HepG2 (cell line): ENCODE measurements around the gene MTHFD1. TPM values are rescaled to one million over a fixed set of nuclear protein-coding genes. Genes with fewer than 3 reads are reported as not detected.

ENCODE experiments used
- ARNTL ChIP-seq: sonication (generic); formaldehyde crosslinking; IDR thresholded peaks from 2 replicates; pipeline ENCODE4 v1.4.0; 2020; ENCODE audit warnings: mild to moderate bottlenecking, missing genetic modification reagents
- ATF1 ChIP-seq: IDR thresholded peaks from 2 replicates; pipeline ENCODE4 v1.6.1; 2016; ENCODE audit warnings: mild to moderate bottlenecking, control low read depth
- HNRNPK ChIP-seq: fragments of 200-400 bp; formaldehyde crosslinking; IDR thresholded peaks from 2 replicates; pipeline ENCODE4 v1.6.1; 2018; ENCODE audit warnings: low read length, low read depth, moderate library complexity, mild to moderate bottlenecking; ENCODE audit not compliant: poor library complexity, severe bottlenecking
- KDM2A ChIP-seq: sonication (generic); formaldehyde crosslinking; IDR thresholded peaks from 2 replicates; pipeline ENCODE4 v1.4.0; 2020; ENCODE audit warnings: low read depth, missing genetic modification reagents, borderline replicate concordance
- KLF11 ChIP-seq: IDR thresholded peaks from 2 replicates; pipeline ENCODE4 v1.6.1; 2016; ENCODE audit warnings: missing compliant biosample characterization
- KLF12 ChIP-seq: sonication (generic); formaldehyde crosslinking; IDR thresholded peaks from 2 replicates; pipeline ENCODE4 v1.4.0; 2020; ENCODE audit warnings: missing genetic modification reagents, borderline replicate concordance
- SALL1 ChIP-seq: sonication (generic); formaldehyde crosslinking; IDR thresholded peaks from 2 replicates; pipeline ENCODE4 v1.8.0; 2022; ENCODE audit warnings: mild to moderate bottlenecking, missing genetic modification reagents
- SALL2 ChIP-seq: sonication (generic); formaldehyde crosslinking; IDR thresholded peaks from 2 replicates; pipeline ENCODE4 v1.8.1; 2023; ENCODE audit warnings: mild to moderate bottlenecking, missing genetic modification reagents, inconsistent platforms
- SMYD3 ChIP-seq: sonication (generic); formaldehyde crosslinking; IDR thresholded peaks from 2 replicates; pipeline ENCODE4 v1.8.1; 2023; ENCODE audit warnings: mild to moderate bottlenecking, missing genetic modification reagents
- WIZ ChIP-seq: sonication (generic); formaldehyde crosslinking; IDR thresholded peaks from 2 replicates; pipeline ENCODE4 v1.5.1; 2020; ENCODE audit warnings: mild to moderate bottlenecking, missing genetic modification reagents
- ZNF256 ChIP-seq: sonication (generic); formaldehyde crosslinking; conservative IDR thresholded peaks from 2 replicates; pipeline ENCODE4 v1.4.0; 2020; ENCODE audit warnings: missing genetic modification reagents
- ZNF292 ChIP-seq: sonication (generic); formaldehyde crosslinking; IDR thresholded peaks from 2 replicates; pipeline ENCODE4 v1.8.1; 2022; ENCODE audit warnings: mild to moderate bottlenecking, low read depth, missing genetic modification reagents, borderline replicate concordance
- polyA plus RNA-seq, 8 experiments: library from polyadenylated mRNA; depleted of rRNA in 3 of 8; stranded (reverse) in 7 of 8; unstranded in 1 of 8; fragments of >200 nt; fragmentation: Illumina TruSeq in 4 of 8; extraction: Trizol in 4 of 8; gene quantifications; 2 replicates each; pipeline versions ENCODE4 v1.2.1 to v1.2.3, GENCODE V29; 2011 to 2016; ENCODE audit warnings: low read depth in 4 of 8, missing spikeins in 1 of 8, mixed read lengths in 1 of 8; ENCODE audit not compliant: insufficient read depth in 1 of 8
- total RNA-seq, 5 experiments: library from RNA; depleted of rRNA; stranded (reverse); fragments of >200 nt; fragmentation: Illumina TruSeq; extraction: Trizol; gene quantifications; 2 replicates each; pipeline ENCODE4 v1.2.3, GENCODE V29; 2016; ENCODE audit warnings: low read depth in 1 of 5
- TF ChIP-seq, protein P1 (sequence below): IDR thresholded peaks from 2 replicates; pipeline ENCODE4 v1.6.1; 2016; ENCODE audit warnings: low read depth, control low read depth
- TF ChIP-seq, protein P2 (sequence below): IDR thresholded peaks from 2 replicates; pipeline ENCODE4 v1.6.1; 2016; ENCODE audit warnings: mild to moderate bottlenecking, missing biosample characterization, missing genetic modification reagents
- TF ChIP-seq, protein P3 (sequence below): sonication (generic); formaldehyde crosslinking; IDR thresholded peaks from 2 replicates; pipeline ENCODE4 v1.4.0; 2020; ENCODE audit warnings: missing genetic modification reagents, borderline replicate concordance
- TF ChIP-seq, protein P4 (sequence below): sonication (generic); formaldehyde crosslinking; IDR thresholded peaks from 2 replicates; pipeline ENCODE4 v1.4.0; 2020; ENCODE audit warnings: missing genetic modification reagents

MTHFD1 gene
- total and polyA plus RNA-seq, 2 of the 13 experiments (the other 11 are each of a cell fraction or from before 2014, with no cell fraction given) = 31.0 to 106 TPM

DNA sequence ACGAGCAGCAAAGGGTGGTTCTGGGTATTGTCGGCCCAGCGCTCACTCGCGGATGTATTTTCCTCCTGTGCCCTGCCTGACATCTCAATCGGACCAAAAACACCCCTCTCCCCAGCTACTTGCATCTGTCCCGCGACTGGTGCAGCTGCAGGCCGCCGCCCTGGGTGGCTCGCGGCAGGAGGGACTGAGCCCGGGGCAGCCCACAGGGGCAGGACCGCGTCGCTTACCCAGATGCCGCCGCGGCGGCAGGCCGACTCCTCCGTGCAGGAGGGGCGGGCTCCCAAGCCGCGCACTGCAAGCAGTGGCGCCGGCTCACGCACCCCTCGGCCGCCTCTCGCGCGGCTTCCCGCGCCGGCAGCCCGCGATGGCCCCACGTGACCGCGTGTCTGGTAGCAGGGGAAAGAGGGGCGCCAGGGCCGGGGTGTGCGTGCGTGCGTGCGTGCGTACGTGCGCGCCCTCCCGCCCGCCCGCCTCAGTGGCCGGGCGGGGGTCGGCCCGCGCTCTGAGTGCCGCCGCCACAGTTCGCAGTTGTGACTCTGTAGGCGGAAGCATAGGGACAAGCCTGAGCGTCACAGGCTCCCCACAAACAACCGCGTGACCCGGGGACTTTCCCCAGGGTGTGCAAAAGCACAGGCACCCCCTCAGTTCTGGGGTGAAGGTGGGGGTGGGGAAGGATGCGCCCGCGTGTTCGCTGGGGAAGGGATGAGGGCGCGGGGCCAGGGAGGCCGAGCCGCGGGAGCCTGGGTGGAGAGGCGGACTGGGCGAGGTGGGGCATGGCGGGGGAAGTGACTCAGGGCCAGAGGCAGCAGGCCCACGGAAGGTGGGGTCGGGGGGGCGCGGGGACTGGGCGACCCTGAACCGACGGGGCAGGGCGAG lies 115.5 kb downstream of the MTHFD1 start, which contains the start of gene ZBTB25 (continued):
- TF ChIP-seq ZNF292 (CRISPR knock-in tag) = no peak; the same call in 1 of the 2 replicates
- TF ChIP-seq KLF12 (CRISPR knock-in tag) = peak; percentile 73; the same call in 1 of the 2 replicates
- TF ChIP-seq SALL1 (CRISPR knock-in tag) = peak; percentile 88
- peak; percentile 90 for TF ChIP-seq ARNTL (CRISPR knock-in tag)
- no peak for TF ChIP-seq ATF1 (CRISPR knock-in tag)
- TF ChIP-seq, protein P1, sequence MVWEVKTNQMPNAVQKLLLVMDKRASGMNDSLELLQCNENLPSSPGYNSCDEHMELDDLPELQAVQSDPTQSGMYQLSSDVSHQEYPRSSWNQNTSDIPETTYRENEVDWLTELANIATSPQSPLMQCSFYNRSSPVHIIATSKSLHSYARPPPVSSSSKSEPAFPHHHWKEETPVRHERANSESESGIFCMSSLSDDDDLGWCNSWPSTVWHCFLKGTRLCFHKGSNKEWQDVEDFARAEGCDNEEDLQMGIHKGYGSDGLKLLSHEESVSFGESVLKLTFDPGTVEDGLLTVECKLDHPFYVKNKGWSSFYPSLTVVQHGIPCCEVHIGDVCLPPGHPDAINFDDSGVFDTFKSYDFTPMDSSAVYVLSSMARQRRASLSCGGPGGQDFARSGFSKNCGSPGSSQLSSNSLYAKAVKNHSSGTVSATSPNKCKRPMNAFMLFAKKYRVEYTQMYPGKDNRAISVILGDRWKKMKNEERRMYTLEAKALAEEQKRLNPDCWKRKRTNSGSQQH (CRISPR knock-in tag) = peak; percentile 30; the same call in 1 of the 2 replicates
- no peak; the same call in 1 of the 2 replicates for TF ChIP-seq KLF11 (CRISPR knock-in tag)
- peak; percentile 78 for TF ChIP-seq SALL2 (CRISPR knock-in tag)
- TF ChIP-seq HNRNPK = peak; percentile 68
- TF ChIP-seq, protein P2, sequence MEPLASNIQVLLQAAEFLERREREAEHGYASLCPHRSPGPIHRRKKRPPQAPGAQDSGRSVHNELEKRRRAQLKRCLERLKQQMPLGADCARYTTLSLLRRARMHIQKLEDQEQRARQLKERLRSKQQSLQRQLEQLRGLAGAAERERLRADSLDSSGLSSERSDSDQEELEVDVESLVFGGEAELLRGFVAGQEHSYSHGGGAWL = no peak
- TF ChIP-seq, protein P3, sequence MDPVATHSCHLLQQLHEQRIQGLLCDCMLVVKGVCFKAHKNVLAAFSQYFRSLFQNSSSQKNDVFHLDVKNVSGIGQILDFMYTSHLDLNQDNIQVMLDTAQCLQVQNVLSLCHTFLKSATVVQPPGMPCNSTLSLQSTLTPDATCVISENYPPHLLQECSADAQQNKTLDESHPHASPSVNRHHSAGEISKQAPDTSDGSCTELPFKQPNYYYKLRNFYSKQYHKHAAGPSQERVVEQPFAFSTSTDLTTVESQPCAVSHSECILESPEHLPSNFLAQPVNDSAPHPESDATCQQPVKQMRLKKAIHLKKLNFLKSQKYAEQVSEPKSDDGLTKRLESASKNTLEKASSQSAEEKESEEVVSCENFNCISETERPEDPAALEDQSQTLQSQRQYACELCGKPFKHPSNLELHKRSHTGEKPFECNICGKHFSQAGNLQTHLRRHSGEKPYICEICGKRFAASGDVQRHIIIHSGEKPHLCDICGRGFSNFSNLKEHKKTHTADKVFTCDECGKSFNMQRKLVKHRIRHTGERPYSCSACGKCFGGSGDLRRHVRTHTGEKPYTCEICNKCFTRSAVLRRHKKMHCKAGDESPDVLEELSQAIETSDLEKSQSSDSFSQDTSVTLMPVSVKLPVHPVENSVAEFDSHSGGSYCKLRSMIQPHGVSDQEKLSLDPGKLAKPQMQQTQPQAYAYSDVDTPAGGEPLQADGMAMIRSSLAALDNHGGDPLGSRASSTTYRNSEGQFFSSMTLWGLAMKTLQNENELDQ (CRISPR knock-in tag) = 0 out of 2 replicates have a peak, but pooled peaks have one; percentile 10
- TF ChIP-seq, protein P4, sequence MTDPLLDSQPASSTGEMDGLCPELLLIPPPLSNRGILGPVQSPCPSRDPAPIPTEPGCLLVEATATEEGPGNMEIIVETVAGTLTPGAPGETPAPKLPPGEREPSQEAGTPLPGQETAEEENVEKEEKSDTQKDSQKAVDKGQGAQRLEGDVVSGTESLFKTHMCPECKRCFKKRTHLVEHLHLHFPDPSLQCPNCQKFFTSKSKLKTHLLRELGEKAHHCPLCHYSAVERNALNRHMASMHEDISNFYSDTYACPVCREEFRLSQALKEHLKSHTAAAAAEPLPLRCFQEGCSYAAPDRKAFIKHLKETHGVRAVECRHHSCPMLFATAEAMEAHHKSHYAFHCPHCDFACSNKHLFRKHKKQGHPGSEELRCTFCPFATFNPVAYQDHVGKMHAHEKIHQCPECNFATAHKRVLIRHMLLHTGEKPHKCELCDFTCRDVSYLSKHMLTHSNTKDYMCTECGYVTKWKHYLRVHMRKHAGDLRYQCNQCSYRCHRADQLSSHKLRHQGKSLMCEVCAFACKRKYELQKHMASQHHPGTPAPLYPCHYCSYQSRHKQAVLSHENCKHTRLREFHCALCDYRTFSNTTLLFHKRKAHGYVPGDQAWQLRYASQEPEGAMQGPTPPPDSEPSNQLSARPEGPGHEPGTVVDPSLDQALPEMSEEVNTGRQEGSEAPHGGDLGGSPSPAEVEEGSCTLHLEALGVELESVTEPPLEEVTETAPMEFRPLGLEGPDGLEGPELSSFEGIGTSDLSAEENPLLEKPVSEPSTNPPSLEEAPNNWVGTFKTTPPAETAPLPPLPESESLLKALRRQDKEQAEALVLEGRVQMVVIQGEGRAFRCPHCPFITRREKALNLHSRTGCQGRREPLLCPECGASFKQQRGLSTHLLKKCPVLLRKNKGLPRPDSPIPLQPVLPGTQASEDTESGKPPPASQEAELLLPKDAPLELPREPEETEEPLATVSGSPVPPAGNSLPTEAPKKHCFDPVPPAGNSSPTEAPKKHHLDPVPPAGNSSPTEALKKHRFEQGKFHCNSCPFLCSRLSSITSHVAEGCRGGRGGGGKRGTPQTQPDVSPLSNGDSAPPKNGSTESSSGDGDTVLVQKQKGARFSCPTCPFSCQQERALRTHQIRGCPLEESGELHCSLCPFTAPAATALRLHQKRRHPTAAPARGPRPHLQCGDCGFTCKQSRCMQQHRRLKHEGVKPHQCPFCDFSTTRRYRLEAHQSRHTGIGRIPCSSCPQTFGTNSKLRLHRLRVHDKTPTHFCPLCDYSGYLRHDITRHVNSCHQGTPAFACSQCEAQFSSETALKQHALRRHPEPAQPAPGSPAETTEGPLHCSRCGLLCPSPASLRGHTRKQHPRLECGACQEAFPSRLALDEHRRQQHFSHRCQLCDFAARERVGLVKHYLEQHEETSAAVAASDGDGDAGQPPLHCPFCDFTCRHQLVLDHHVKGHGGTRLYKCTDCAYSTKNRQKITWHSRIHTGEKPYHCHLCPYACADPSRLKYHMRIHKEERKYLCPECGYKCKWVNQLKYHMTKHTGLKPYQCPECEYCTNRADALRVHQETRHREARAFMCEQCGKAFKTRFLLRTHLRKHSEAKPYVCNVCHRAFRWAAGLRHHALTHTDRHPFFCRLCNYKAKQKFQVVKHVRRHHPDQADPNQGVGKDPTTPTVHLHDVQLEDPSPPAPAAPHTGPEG (CRISPR knock-in tag) = peak; percentile 92
- TF ChIP-seq SMYD3 = no peak
- TF ChIP-seq WIZ (CRISPR knock-in tag) = 0 out of 2 replicates have a peak, but pooled peaks have one; percentile 25
- TF ChIP-seq ZNF256 = no peak
- no peak; the same call in 1 of the 2 replicates for TF ChIP-seq KDM2A
